Femur (tissue), 1 donor: ENCODE data around the gene SH3GL1.

Experiments used
- DNase-seq: peaks from one replicate; pipeline ENCODE4 v3.0.0-alpha.2; 2017

The SH3GL1 gene

DNA sequence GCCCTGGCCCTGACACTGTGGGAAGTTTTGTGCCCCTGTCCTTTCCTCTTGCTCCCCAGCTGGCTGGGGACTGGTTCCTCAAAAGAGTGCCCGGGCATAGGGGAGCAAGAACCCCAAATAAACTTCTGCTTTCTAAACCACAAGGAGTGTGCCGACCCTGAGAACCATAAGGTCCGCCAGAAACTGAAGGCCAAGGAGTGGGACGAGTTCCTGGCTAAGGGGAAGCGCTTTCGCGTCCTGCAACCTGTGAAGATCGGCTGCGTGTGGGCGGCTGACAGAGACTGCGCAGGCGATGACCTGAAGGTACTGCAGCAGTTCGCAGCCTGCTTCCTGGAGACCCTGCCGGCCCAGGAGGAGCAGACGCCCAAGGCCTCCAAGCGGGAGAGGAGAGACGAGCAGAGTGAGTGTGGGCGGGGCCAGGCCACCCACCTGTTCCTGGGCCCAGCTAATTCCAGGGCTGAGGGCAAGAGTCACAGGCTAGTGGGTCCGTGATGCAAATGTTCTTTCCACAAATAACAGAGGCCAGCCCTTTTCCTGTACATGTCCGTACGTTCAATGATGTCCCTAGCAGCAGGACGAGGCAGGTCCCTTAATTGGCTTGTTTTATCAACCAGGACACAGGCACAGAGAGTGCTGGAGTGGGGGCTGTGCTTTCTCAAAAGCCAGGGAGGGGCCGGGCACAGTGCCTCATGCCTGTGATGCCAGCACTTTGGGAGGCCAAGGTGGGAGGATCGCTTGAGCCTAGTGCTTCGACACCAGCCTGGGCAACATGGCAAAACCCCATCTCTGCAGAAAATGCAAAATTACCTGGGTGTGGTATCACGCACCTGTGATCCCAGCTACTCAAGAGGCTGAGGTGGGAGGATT lies 31.7 kb upstream of the SH3GL1 start:
- DNase-seq: peak; percentile 24

DNA sequence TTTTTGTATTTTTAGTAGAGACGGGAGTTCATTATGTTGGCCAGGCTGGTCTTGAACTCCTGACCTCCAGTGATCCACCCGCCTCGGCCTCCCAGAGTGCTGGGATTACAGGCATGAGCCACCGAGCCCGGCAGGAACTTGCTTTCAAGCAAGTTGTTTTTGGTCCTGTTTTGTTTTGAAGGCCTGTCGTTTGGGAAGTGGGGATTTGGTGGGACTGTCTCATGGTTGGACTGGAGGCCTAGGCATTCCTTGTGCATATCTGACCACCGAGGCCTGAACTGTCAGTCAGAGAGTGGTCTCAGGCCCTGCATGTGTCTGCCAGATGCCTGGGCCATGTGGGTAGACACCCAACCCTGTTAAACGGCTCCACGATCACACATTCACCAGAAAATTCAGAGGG lies 30.9 kb upstream of the SH3GL1 start:
- DNase-seq: no peak

DNA sequence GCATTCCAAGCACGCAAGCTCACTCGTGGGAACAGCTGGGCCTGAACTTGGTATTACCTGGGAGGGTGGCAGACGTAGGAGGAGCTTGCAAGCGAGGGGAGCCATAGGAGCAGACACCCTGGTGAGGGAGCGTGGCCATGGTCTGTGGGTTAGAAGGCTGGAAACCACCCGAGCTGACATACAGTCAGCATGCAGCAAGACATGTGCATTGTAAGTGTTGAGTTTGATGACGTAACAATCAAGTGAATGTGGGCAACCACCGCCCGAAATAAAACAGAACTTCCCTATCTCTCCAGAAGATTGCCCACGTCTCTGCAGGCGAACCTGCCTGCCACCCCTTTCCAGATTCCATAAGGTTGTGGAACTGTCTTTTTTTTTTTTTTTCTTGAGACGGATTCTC lies 30.4 kb upstream of the SH3GL1 start:
- no peak for DNase-seq

DNA sequence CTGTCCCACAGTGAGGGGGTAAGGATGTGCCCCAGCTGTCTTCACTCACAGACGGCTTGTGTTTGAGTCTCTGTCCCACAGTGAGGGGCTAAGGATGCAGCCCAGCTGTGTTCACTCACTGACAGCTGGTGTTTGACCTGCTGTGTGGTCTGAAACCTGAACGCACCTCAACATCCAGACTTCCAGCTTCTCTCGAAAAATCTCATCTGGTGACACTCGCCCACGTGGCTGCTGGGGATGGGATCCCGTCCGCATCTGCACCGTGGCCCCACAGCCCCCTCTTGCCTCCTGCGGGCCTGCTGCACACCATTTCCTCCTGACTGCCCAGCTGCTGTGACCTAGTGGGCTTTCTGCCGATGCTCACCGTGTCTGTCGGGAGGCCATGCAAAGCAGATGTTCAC lies 29.4 kb upstream of the SH3GL1 start:
- peak; percentile 27 for DNase-seq

DNA sequence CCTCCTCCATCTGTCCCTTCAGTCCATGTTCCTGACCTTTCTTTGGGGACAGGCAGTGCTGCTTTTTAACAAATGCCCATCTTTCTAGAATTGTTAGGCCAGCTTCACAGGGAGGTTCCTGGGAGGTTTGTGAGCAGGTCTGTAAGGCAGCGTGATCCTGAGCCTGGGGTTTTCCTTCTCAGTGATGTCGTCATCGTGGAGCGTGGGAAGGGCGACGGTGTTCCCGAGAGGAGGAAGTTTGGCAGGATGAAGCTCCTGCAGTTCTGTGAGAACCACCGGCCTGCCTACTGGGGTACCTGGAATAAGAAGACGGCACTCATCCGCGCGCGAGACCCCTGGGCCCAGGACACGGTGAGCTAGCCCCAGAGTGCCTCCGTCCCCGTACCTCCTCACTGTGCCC lies 28.9 kb upstream of the SH3GL1 start:
- DNase-seq: peak; percentile 22

DNA sequence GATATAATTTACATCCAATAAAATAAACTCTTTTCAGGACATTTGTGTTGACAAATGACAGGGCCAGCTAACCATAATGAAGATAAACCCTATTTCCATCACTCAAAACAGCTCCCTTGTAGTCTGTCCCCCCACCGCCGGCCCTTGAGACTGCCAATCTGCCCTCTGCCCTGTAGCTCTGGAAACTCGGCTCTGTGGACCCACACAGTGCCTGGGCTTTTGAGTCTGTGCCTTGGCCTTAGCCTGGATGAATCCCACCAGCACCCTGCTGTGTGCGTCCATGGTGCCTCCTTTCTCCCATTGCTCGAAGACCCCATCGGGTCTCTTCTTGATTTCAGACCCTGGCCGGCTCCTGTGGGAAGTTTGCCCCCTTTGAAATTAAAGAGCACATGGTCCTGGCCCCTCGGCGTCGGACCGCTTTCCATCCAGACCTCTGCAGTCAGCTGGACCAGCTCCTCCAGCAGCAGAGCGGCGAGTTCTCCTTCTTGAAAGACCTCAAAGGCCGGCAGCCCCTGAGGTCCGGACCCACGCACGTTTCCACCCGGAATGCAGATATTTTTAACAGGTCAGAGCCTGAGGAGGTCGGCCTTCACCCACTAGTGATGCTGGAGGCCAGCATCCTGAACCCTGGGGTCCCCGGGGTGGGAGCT lies 28.1 kb upstream of the SH3GL1 start:
- no peak for DNase-seq

DNA sequence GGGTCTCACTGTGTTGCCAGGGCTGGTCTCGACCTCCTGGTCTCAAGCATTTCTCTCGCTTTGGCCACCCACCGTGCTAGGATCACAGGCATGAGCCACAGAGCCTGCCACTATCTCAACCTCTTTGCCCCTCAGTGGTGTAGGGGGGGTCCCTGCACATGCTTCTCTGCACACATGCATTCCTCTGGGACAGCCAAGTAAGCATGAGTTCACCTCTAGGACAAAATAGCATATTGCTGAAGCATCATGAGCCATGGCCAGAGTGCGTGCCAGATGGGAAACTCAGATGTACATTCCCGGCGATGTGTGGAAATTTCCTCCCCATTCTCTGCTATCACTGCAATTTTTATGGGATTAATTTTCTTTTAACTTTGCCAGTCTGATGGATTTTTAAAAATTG lies 25.2 kb upstream of the SH3GL1 start:
- DNase-seq: no peak

DNA sequence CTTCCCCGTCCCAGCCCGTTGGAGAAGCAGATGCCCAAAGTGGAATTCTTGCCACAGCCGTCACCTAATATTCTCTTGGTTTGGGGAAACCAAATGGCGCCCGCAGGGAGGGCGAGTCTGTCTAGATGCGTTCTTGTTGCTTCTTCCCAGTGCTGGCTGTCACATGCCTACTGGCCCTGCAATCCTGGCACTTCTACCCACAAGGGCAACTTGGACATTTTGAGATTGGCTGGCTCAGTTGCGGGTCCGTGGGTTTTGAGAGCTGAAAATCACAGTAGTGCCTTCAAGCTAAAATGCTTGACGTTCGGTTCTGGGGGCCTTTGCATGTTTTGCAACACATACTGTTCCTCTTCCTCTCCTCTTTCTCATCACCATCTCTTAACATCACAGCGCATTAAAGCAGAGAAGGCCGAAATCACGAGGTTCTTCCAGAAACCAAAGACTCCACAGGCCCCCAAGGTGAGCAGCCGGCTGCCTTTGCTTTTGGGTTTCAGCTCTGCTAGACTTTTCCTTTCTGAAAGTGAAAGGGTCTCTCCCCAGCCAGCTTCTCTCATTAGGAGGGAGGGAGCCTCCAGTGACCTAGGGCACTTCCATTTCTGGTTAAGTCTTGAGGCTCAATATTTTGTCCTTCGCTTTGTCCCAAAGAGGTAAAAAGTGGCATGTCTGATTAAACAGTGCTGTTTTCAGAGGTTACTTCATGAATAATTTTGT lies 23.2 kb upstream of the SH3GL1 start:
- DNase-seq: no peak

DNA sequence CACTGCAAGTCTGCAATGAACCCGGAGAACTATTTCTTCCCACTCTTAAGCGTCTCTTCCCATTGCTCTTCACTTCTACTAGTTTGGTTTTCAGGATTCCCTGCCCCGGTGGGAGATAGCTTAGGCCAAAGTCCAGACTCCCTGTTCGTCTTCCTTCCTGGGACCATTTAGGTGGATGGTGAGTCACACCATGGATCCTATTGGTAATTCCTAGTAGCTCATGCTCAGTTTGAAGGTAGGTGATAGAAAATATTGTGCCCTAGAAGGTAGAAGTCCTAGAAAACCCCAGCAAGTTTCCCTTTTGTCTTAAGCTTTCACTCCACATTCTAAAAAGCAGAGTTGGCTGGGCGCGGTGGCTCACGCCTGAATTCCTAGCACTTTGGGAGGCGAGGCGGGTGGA lies 15.9 kb upstream of the SH3GL1 start:
- DNase-seq: no peak

DNA sequence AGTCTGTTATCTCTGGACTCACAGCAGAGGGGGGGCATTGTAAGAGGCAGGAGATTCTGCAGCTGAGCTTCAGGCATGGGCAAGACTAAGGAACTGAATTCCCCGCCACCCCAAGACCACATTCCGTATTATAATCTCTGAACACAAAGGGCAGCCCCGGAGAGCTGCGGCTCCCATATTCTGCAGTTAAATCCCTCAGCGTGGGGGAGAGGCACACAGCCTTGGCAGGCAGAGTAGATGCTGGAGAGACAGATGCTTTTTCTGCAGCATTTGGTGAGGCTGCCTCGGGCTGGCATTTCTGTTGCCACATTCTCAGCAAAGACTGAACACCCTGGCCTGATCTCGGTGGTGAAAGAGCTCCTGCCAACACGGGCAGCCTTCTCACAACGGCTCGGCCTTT lies 15.0 kb upstream of the SH3GL1 start:
- no peak for DNase-seq

DNA sequence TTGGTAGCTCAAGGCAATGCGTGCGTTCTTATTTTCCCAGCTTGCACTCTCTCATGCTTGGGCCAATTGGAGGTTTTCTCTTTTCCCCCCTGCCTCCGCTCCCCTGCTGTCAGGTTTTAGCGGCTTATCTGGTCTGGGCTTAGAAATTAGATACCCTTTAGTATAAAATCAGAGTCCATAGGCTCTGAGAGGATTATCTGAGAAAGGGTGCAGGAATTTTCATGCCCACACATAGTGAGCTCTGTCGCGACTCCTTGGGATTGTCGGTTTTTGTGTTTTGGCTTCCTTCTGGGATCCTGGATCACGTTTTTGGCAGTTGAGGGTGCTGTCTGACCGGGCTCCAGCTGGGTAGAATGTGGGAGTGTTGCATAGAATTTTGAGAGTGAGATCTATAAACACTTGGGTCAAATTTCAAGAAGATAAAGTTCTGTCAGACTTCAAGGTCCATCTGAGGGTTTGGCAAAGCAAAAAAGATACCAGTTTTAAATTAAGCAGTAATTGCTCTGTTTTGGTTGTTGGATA lies 14.5 kb upstream of the SH3GL1 start:
- DNase-seq: no peak

DNA sequence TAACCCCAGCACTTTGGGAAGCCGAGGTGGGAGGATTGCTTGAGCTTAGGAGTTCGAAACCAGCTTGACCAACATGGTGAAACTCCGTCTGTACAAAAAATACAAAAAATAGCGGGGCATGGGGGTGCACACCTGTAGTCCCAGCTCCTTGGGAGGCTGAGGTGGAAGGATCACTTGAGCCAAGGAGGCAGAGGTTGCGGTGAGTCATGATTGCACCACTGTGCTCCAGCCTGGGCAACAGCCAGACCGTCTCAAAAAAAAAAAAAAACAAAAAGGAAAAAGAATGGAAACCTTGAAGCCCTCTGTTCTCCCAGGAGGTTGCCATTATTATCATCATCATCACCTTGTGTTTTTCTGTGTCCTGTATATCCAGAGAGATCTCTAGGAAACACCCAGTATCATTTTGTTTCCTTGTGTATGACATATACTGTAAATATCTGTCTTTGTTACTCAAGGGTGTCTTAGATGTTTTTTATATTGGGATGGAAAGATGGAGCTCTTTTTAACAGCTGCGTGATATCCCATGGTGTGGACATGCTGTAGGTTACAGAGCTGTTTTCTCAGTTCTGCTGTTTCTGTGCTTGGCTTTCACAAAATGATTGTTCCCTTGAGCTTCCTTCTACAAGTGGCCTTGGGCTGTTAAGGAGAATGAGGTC lies 13.9 kb upstream of the SH3GL1 start:
- no peak for DNase-seq

DNA sequence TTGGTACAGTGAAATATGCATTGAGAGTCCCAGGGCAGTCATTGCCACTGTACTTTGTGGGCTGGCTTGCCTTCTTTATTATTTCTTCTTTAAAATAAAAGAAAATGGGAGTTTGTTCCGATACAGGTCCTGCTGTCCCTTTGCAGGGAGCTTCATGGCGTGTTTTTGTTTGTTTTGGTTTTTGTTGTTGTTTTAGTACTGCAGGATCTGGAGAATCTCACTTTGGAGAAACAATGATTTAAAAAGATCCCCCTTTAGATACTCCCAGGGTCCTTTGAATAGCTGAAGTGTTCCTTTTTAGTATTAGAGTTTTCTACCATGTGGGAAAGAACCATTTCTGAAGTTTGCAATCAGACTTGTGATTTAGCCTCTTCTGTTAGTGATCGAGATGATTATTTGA lies 13.2 kb upstream of the SH3GL1 start:
- DNase-seq: no peak

DNA sequence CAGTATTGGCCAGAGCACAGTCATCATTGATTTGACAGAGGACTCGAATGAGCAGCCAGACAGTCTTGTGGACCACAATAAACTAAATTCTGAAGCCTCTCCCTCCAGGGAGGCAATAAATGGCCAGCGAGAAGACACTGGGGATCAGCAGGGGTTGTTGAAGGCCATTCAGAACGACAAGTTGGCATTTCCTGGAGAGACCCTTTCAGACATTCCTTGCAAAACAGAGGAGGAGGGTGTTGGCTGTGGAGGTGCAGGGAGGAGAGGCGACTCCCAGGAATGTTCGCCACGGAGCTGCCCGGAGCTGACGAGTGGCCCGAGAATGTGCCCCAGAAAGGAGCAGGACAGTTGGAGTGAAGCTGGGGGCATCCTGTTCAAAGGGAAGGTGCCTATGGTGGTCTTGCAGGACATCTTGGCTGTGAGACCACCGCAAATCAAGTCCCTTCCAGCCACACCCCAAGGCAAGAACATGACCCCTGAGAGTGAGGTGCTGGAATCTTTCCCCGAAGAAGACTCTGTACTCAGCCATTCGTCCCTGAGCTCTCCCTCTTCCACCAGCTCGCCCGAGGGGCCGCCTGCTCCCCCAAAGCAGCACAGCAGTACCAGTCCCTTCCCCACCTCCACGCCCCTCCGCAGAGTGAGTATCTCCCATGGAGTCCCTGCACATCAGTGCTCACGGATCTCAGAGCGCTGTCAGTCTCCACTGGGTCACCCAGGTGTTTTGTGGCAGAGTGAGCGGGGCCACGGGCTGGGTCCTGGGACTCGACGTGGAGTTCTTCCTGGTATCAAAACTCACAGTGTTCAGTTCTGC lies 9.0 kb upstream of the SH3GL1 start:
- no peak for DNase-seq

DNA sequence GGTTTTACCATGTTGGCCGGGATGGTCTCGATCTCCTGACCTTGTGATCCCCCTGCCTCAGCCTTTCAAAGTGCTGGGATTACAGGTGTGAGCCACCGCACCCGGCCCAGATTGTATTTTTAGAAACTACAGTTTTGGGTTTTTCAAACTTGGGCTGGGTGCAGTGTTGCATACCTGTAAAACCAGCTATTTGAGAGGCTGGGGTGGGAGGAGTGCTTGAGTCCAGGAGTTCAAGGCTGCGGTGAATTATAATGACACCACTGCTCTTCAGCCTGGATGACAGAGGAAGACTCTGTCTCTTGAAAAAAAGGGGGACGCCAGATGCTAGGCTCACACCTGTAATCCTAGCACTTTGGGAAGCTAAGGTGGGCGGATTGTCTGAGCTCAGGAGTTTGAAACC lies 6.3 kb upstream of the SH3GL1 start:
- DNase-seq: no peak

DNA sequence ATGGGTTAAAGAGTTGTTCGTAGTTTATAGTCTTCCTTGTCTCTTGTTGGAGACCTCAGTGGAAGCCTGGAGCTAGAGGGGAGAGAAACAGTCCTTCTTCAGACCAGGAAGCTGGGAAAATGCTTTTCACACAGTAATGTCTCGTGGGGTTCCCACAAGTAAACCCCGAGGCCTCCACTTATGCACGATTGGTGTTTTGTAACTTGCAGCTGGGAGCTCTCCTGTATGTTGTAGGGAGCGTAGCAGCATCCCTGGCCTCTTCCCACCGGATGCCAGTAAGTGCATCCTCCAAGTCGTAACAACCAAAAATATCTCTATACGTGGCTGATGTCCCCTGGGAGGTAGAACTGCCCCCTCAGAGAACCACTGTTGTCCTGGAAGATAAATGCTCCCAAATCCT lies 5.6 kb upstream of the SH3GL1 start:
- DNase-seq: no peak

DNA sequence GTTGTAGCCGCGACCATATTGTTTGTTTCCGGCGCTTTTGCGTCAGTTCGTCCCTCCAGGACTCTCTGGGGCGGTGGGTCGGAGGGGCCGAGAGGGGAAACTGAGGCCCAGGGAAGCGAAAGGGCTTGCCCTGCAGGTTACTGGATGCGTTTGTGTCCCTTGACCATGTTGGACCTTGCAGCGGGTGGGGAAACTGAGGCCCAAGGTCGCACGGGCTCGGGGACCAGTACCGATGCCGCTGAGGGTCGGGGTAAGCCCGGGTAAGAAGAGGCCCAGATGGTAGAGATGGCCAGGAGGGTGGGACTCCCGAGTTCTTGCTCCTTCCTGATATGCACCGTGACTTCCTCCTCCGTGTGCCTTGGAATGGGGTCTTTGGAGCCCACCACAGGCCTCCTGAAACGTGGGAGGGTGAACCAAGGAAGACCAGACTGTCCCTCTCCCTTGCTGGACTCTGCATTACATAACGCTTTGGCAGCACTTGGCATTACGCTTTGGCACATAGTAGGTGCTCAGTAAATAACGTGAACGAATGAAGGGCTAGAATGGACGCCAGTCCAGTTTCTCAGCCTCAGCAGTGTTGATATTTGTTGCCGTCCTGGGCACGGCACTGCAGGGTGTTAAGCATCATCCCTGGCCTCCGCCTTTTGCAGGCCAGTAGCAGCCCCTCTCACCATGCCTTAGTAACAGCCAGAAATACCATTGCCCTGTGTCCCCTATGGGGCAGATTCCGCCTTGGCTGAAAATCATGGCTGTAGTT lies 2.8 kb upstream of the SH3GL1 start:
- no peak for DNase-seq

DNA sequence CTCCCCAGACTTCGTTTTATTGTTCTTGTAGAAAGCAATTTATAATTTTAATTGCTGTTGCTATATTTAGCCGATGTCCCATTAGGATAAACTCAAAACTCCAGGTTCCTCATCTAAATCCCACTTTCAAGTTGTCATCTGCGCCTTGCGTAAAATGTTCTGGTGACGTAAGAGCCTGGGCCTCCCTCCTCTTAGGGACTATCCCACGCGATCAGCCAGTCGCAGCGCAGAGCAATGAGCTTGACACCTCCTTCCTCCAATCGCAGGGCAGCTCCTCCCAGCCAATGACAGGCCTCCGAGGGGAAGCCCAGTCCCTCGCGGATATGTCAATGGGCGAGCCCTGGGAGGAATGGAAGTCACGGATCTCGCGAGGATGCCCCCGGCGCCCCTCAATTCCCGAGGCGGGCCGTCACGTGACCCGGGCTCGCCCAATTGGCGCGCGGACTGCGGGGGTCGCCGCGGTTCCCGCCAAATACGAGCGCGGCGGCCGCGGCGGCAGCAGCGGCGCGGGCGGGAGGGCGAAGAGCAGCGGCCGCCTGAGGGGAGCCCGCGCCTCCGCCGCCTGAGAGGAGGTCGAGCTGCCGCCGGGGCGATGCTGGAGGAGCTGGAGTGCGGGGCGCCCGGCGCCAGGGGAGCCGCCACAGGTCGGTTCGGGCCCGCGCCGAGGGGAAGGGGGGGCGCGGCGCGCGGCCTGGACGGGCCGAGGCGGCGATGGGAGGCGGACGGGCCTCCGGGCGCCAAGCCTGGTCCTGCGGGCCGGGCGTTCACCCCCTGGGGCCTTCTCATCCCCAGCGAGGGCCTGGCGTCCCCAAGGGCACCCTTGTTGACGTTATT lies 2.0 kb upstream of the SH3GL1 start, which contains the start of gene CHAF1A:
TSS of gene CHAF1A (plus strand) at position 470 of the 834 bp plus-strand sequence. CDS start at position 593, 123 bp downstream.
- DNase-seq: peak; percentile 100

DNA sequence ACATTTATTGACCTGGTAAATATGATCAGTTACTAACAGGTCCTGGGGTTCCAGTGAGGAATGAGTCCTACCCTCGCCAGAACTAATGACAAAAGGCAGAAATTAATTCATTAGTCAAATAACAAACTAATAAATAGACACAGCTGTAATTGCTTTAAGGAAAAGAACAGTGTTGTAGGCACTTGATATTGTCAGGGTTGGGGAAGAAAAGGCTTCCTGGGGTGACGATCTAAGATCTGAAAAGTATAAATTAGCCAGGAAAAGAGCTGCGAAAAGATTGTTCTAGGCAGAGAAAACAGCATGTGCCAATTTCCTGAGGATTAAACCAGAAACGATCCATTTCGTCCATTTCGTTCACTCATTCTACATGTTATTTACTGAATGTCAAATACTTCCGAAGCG lies 1.4 kb upstream of the SH3GL1 start:
- DNase-seq: no peak

DNA sequence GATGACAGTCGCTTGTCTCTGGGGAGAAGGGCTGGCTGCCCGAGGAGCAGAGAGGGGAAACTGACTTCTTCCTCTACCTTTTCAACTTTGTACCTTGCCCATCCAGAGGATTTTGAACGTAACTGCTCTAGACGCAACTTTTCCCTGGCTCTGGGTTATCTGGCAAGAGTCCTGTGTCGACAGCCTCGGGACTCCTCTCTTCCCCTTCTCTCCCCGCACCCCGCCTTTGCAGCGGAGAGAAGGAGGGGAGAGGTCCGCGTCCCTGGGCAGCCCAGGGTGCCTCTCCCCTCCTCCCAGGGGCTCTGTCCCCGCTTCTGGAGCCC lies 574 bp downstream of the SH3GL1 start:
- DNase-seq: peak; percentile 50
